ENCODE results near the gene RASSF5. TPM values are rescaled to one million over a fixed set of nuclear protein-coding genes. Genes with fewer than 3 reads are reported as not detected.

The RASSF5 gene
- total and polyA plus RNA-seq, 10 of the 15 experiments (the other 5 are each of a cell fraction or from before 2014, with no cell fraction given), result 14.0 to 89.6 (median 68.9) TPM

GRCh38 chr1:206469933-206470691, 37.2 kb upstream of the RASSF5 start, which contains the start of gene IKBKE (continued):
- TF ChIP-seq TCF7 (IDR thresholded peaks at IDR 0.05; ENCODE audit: borderline replicate concordance), result no peak
- TF ChIP-seq BHLHE40 (IDR thresholded peaks at IDR 0.05; ENCODE audit: borderline replicate concordance in 1 of 2, low read depth in 2 of 2, low read length in 1 of 2), result no peak
- no peak for TF ChIP-seq ZNF592 (IDR thresholded peaks at IDR 0.05)
- no peak for TF ChIP-seq MYB (IDR thresholded peaks at IDR 0.05; ENCODE audit: borderline replicate concordance, low read depth, low read length)
- TF ChIP-seq NRF1 (conservative IDR thresholded peaks at IDR 0.05; ENCODE audit: low read depth, low read length), result no peak
- no peak for TF ChIP-seq NFIC (IDR thresholded peaks at IDR 0.05; ENCODE audit: low read depth, low read length)
- TF ChIP-seq SIN3A (IDR thresholded peaks at IDR 0.05; ENCODE audit: low read depth, low read length), result no peak
- no peak for TF ChIP-seq ZNF687 (IDR thresholded peaks at IDR 0.05)
- no peak for TF ChIP-seq SKIL (IDR thresholded peaks at IDR 0.05; ENCODE audit: low read depth, poor library complexity, severe bottlenecking)
- 0 out of 2 replicates have a peak, but pooled peaks have one; percentile 58 for TF ChIP-seq HDGF (IDR thresholded peaks at IDR 0.05)
- TF ChIP-seq BRCA1 (IDR thresholded peaks at IDR 0.05; ENCODE audit: low read depth, low read length), result no peak
- no peak for TF ChIP-seq ZZZ3 (IDR thresholded peaks at IDR 0.05; ENCODE audit: control insufficient read depth, insufficient read length, low read depth)
- no peak for TF ChIP-seq BCLAF1 (IDR thresholded peaks at IDR 0.05)
